Renal pelvis (tissue), 4 donors: Measurements from ENCODE around the gene ETS1. TPM values are rescaled to one million over a fixed set of nuclear protein-coding genes. Genes with fewer than 3 reads are reported as not detected.
A peak's percentile ranks its signal among the peaks of the same experiment; 100 is the strongest.

ENCODE experiments used
- DNase-seq: peaks from one replicate; pipeline ENCODE4 v3.0.0-alpha.2; 2013
- polyA plus RNA-seq, 3 donors: library from polyadenylated mRNA; unstranded; fragments of 120-200 nt; gene quantifications; one replicate each; pipeline ENCODE4 v1.2.1, GENCODE V29; 2013; ENCODE audit not compliant: insufficient read length in 3 of 3

Gene ETS1
- polyA plus RNA-seq, 3 donors, result 64.4 to 68.6 (median 66.8) TPM

DNA sequence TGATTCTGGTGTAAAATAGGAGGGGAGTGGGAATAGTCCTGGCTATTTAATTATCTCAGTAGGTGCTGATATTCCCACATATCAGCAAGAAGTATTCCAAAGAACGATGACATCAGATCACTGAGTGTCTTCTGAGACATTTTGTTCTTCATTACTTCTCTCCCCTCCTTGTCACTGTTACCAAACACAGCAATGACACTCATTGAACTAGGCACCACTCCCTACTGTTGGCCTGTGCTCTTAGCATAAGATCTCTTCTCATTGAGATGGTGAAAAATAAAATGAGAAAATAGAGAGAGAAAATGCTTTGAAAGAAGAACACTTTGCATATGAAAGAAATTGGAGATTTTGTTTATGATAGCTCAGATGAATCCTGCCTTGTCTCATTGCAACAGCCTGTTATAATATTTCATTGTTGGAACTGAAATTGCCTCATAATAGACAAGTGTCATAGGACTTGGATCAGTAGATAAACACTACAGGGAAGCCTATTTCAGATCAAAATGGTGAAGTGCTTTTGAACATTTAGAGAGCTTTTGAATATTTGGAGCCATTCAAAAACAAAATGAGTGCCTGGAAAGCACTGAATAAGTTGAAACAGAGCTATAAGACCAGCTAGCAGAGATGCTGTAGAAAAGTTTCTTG is 11.3 kb upstream of the ETS1 start:
- DNase-seq, result no peak

GRCh38 chr11:128598096-128598495 is 10.7 kb upstream of the ETS1 start:
- no peak for DNase-seq

DNA sequence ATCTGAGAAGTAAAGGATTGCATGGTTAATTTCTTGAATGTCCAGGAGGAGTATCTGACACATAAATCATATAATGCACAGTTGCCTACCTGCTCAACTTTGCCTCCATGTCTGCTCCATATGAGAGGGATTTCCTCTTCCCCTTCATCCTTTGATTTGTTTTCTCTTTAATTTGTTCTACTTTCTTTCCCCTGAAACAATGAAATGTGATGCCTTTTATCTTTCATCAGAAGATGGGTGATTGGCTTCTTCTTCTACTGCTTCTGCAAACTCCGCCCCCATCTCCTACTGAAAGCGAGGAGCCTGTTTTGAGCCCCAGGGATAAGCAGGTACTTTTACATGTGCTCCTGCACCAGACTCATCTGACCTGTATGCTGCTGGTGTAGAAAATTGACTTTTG is 9.9 kb upstream of the ETS1 start:
- no peak for DNase-seq

GRCh38 chr11:128596250-128596649 is 8.9 kb upstream of the ETS1 start:
- DNase-seq, result no peak

GRCh38 chr11:128595775-128596174 is 8.4 kb upstream of the ETS1 start:
- no peak for DNase-seq

DNA sequence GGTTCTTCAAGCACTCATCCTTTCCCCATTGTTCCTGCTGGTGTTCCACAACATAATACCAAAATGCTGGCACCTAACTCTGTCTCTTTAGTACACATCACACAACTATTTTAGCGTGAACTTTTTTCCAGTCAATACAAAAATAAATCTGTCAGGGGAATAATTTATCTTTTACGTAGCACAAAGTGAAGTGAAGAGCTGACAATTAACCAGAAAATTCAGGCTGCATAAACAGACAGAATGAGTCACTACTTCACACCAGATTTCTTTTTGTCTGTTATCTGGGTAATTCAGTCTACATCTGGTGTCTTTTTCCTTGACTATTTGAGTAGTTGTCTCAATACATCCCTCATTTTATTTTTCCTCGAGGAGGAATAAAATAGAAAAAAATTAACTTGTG is 7.9 kb upstream of the ETS1 start:
- no peak for DNase-seq

- no peak for DNase-seq
Measured at GRCh38 chr11:128594226-128594625, 6.9 kb upstream of the ETS1 start.

DNA sequence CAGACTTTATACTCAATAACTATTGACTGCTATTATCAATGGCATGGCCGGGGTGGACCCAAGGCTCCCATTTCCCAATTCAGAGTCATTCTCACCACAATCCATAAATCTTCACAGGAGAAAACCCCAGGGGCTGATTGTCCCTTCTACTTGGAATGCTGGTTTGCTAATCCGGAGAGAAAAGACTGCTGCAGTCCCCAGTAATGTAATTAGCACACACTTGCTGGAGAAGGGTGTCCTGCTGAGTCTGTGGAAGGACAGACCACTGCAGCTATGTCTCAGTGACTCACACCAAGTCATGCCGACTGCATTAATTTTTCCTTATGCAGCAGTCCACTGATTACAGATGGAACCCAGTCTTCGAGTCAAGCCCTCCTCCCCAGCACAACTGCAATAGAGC is 5.9 kb upstream of the ETS1 start:
- no peak for DNase-seq

GRCh38 chr11:128592454-128592853 is 5.1 kb upstream of the ETS1 start:
- no peak for DNase-seq

DNA sequence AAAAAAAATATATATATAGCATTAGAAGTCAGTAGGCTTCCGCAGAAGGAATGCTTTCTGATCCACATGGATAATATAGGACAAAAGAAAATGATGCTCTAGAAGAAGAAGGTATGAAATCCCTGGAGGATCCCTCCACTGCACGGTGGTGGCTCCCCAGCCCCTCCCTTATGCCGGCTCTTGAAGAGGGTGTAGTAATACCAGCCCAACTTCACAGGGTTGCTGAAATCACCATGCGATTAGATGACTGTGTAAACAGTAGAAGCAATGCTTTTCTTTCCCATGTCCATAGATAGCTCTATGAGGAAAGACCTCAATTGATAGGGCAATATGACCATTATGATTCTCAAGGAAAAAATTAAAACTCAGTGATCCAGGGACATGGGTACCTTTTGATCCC is 3.2 kb upstream of the ETS1 start:
- DNase-seq, result no peak

- no peak for DNase-seq
Measured at GRCh38 chr11:128589998-128590397, 2.6 kb upstream of the ETS1 start.

DNA sequence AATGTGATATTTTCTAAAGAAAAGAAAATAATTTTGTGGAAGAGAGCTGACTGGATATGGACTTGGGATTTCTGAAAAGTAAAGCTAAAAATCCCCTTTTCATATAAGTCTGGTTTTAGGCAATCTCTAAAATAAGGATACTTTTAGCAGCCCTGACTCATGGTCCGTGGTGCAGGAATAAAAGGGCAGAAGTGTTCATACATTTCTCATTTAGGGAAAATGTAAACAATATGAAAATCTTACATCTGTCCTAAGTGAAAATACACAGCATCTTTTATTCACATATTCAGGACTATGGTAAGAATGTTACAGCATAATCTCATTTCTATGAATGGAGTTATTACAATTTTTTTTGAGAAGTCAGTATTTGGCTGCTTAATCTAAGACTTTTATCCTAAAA is 735 bp upstream of the ETS1 start:
- no peak for DNase-seq

DNA sequence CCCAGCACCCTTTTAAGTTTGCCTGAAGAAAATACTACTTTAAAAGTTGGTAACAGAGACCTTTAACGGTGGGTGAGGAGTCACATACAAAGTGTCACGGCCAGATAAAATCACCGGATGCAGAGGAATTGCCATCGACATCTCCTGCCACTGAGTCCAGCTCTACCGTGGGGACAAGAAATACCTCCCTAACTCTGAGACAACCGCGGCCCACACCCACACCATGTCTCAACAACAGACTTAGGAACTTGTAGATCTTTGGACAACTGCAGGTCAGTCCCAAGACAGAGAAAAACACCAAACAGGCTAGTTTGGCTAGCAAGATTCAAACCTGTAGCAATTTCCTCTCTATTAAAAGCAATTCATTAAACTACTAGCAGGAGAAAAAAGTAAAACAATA is 669 bp downstream of the ETS1 start:
- DNase-seq, result no peak

GRCh38 chr11:128585498-128586238 is 1.7 kb downstream of the ETS1 start:
- DNase-seq, result no peak

DNA sequence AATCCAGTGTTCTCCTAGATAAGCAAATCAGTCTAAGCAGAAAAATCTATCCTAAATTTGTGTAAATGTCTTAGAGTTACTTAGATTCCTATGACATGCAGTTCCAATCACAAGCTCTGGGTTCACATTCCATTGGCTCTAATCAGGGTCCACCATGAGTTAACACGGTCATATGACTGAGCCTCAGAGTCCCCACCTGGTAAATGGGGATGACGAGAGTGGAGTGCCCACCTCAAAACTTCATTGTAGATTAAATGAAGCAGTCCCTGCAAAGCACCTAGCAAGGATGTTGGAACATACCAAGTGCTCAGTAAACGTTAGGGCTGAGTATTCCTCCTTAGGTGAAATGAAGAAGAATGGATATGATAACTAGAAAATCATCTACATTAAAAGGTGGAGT is 3.1 kb downstream of the ETS1 start:
- no peak for DNase-seq

- peak; percentile 74 for DNase-seq
Measured at GRCh38 chr11:128582496-128583366, 4.6 kb downstream of the ETS1 start.

- DNase-seq, result no peak
Measured at GRCh38 chr11:128581561-128582272, 5.6 kb downstream of the ETS1 start.

GRCh38 chr11:128580612-128581011 is 6.7 kb downstream of the ETS1 start:
- no peak for DNase-seq

GRCh38 chr11:128579798-128580504 is 7.4 kb downstream of the ETS1 start:
- no peak for DNase-seq

GRCh38 chr11:128576555-128576954 is 10.8 kb downstream of the ETS1 start:
- peak; percentile 68 for DNase-seq

DNA sequence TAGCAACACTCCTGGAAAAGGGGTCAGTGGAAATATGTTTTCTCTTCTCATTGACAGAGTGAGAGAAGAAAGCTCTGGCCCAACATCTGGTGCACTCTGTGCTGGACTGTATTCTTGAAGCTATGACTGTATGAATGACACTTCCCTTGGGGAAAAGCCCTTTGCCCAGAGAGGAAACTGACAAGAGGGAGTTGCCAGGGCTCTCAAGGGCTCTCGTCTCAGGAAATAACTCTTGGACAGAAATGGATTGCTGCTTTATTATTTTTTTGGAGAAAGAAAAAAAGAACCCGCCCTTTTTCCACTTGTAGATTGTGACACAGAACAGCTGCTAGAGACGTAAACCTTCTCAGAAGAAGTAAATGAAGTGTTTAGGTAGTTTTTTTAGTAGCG is 11.4 kb downstream of the ETS1 start:
- DNase-seq, result peak; percentile 79
